Breast epithelium (tissue), 4 donors: ENCODE results near the gene RBM33. TPM values are rescaled to one million over a fixed set of nuclear protein-coding genes. Genes with fewer than 3 reads are reported as not detected.

Experiments used
- DNase-seq, 2 donors: peaks; one replicate each; pipeline ENCODE4 v3.0.0-alpha.2; 2019; ENCODE audit warnings: low spot score in 2 of 2
- H3K27ac ChIP-seq, 2 donors: fragments of 200-600 bp; sonication (generic) in 1 of 2; one replicate each; pipeline ENCODE4 v1.5.1; 2016 to 2019; ENCODE audit warnings: mild to moderate bottlenecking in 1 of 2
- H3K27me3 ChIP-seq, 2 donors: fragments of 200-600 bp; sonication (generic) in 1 of 2; one replicate each; pipeline versions ENCODE4 v1.5.1 to v1.6.0; 2017 to 2019; ENCODE audit warnings: control low read depth in 1 of 2, mild to moderate bottlenecking in 1 of 2
- H3K36me3 ChIP-seq: fragments of 200-600 bp; one replicate; pipeline ENCODE4 v1.5.1; 2019
- H3K4me1 ChIP-seq, 2 donors: fragments of 200-600 bp; sonication (generic); one replicate each; pipeline ENCODE4 v1.5.1; 2016 to 2019; ENCODE audit warnings: control low read depth in 1 of 2
- H3K4me3 ChIP-seq, 3 donors: fragments of 200-600 bp; sonication (generic); 1 replicate in 2 of 3; 2 replicates in 1 of 3; pipeline ENCODE4 v1.5.1; 2016 to 2019; ENCODE audit warnings: mild to moderate bottlenecking in 3 of 3, moderate library complexity in 2 of 3
- H3K9me3 ChIP-seq, 2 donors: fragments of 200-600 bp; sonication (generic) in 1 of 2; one replicate each; pipeline ENCODE4 v1.5.1; 2016 to 2019; ENCODE audit warnings: control low read depth in 1 of 2
- CTCF ChIP-seq, 3 donors: fragments of 450-650 bp; IDR thresholded peaks; one replicate each; pipeline ENCODE4 v1.5.1; 2016 to 2017; ENCODE audit warnings: antibody characterized with exemption in 3 of 3, mild to moderate bottlenecking in 3 of 3, moderate library complexity in 3 of 3
- POLR2A ChIP-seq: fragments of 450-650 bp; IDR thresholded peaks from one replicate; pipeline ENCODE4 v1.6.1; 2016; ENCODE audit warnings: antibody characterized with exemption, mild to moderate bottlenecking, moderate library complexity
- POLR2AphosphoS5 ChIP-seq, 3 donors: sonication (generic); formaldehyde crosslinking; IDR thresholded peaks; one replicate each; pipeline ENCODE4 v1.6.1; 2017; ENCODE audit warnings: antibody characterized with exemption in 3 of 3
- intact Hi-C: fragments of 100-400 bp; cut with DNase I; formaldehyde crosslinking; loops from one replicate; pipeline ENCODE4 v1.15.1; 2023; ENCODE audit warnings: low total_unique reads
- total RNA-seq, 3 donors: library from RNA; depleted of rRNA; stranded (reverse); fragments of >200 nt; gene quantifications; one replicate each; pipeline ENCODE4 v1.1.0, GENCODE V29; 2016

RBM33 gene
- total RNA-seq, 3 donors from 2014 or later, result 34.9 to 58.8 (median 46.5) TPM

DNA sequence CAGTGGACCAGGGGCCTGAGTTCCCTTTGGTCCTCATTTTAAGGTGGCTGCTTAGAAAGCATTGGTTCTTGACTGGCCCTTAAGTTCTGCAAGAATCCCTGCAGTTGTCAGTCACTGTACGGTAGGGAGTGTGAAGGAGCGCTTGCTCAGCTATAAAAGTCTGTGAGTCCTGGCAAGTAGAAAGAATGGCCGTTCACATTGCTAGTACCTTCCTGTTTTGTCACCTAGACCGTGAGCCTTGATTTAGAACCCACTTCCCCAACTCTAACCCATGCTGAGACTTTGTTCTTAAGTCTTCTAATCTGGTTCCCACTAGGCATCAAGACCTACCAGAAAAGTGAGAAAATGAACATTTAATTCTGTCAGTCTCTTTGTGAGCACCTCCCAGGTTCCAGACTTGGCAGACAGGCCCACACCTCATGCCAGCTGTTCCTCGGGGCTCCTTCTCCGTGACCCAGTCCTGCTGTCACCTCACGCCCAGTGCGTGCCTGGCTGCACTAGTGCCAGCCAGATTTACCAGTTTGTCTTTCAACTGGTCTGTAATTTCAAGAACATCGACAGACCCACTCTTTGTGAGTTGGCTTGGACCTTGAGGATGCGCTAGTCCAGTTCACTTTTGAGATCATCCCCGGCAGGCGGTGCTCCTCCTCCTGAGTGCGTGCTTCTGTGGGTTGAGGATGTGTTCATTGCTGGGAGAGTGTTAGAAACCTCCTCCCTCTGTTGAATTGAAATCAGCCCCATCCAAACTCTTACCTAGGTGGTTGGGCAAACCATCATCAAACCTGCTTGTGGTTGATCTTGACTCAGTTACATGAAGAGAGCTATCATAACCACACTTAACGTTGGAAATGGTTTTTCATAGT lies 89.4 kb downstream of the RBM33 start:
- Histone ChIP-seq H3K4me1 (no peaks in the 10 kb centered on the region), H3K27ac (no peak overlapping the region), H3K27me3 (no peaks in the 10 kb centered on the region), H3K36me3 (no peaks in the 10 kb centered on the region), H3K4me3 (no peak overlapping the region), H3K9me3 (no peaks in the 10 kb centered on the region)
- no peak for DNase-seq
- TF ChIP-seq CTCF (IDR thresholded peaks at IDR 0.05) (no peak), POLR2AphosphoS5 (IDR thresholded peaks at IDR 0.05) (no peak), POLR2A (no peak)
- intact Hi-C loops, result no loop called here

GRCh38 chr7:155734445-155734809 lies 90.0 kb downstream of the RBM33 start:
- Histone ChIP-seq H3K27me3 (no peaks in the 10 kb centered on the region), H3K4me1 (no peaks in the 10 kb centered on the region), H3K9me3 (no peaks in the 10 kb centered on the region), H3K36me3 (no peaks in the 10 kb centered on the region), H3K4me3 (no peak overlapping the region), H3K27ac (no peak overlapping the region)
- DNase-seq, result no peak
- TF ChIP-seq POLR2A (no peak), CTCF (IDR thresholded peaks at IDR 0.05) (no peak), POLR2AphosphoS5 (IDR thresholded peaks at IDR 0.05) (no peak)
- intact Hi-C loops, result no loop called here

GRCh38 chr7:155735442-155736115 lies 91.1 kb downstream of the RBM33 start:
- Histone ChIP-seq H3K27me3 (no peaks in the 10 kb centered on the region), H3K9me3 (no peaks in the 10 kb centered on the region), H3K36me3 (no peaks in the 10 kb centered on the region), H3K4me1 (no peaks in the 10 kb centered on the region), H3K27ac (no peak overlapping the region), H3K4me3 (no peak overlapping the region)
- intact Hi-C loops, result no loop called here
- TF ChIP-seq POLR2A (no peak), POLR2AphosphoS5 (IDR thresholded peaks at IDR 0.05) (no peak), CTCF (IDR thresholded peaks at IDR 0.05) (no peak)
- DNase-seq, result no peak

- TF ChIP-seq POLR2AphosphoS5 (IDR thresholded peaks at IDR 0.05), result no peak
- TF ChIP-seq CTCF (IDR thresholded peaks at IDR 0.05), result no peak
- TF ChIP-seq POLR2A, result no peak
- intact Hi-C loops, result no loop called here
- H3K9me3 ChIP-seq, result no peaks in the 10 kb centered on the region
- H3K36me3 ChIP-seq, result peaks cover 4% of the 10 kb centered on the region
- H3K4me1 ChIP-seq, result no peaks in the 10 kb centered on the region
- H3K4me3 ChIP-seq, result no peak overlapping the region
- DNase-seq, result no peak
- H3K27ac ChIP-seq, result no peak overlapping the region
- no peaks in the 10 kb centered on the region for H3K27me3 ChIP-seq
Measured at GRCh38 chr7:155737590-155737989, 93.1 kb downstream of the RBM33 start.

DNA sequence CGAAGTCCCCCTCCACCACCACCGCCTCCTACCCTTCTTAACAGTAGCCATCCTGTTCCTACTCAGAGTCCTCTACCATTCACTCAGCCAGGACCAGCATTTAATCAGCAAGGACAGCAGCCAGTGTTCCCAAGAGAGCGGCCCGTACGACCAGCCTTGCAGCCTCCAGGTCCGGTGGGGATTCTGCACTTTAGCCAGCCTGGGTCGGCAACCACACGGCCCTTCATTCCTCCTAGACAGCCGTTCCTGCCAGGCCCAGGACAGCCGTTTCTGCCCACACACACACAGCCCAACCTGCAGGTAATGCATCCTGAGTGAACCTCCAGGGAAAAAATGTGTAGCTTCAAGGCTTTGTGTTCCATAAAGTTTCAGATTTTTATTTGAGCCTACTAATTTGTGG lies 93.6 kb downstream of the RBM33 start:
- intact Hi-C loops, result no loop called here
- peaks cover 8% of the 10 kb centered on the region for H3K36me3 ChIP-seq
- H3K4me3 ChIP-seq, result no peak overlapping the region
- TF ChIP-seq POLR2AphosphoS5 (IDR thresholded peaks at IDR 0.05), result no peak
- no peak for TF ChIP-seq CTCF (IDR thresholded peaks at IDR 0.05)
- no peak for TF ChIP-seq POLR2A
- no peaks in the 10 kb centered on the region for H3K9me3 ChIP-seq
- DNase-seq, result no peak
- no peaks in the 10 kb centered on the region for H3K27me3 ChIP-seq
- no peak overlapping the region for H3K27ac ChIP-seq
- H3K4me1 ChIP-seq, result no peaks in the 10 kb centered on the region
